Measurements from ENCODE around the gene CCDC7.
A peak's percentile ranks its signal among the peaks of the same experiment; 100 is the strongest.
"Not testable (repeated sequence)": the region's sequence is repeated elsewhere in the genome, so short reads cannot be mapped to it uniquely, and the experiment has no call there.

CCDC7 gene

GRCh38 chr10:32445740-32446535, at the start of gene CCDC7:
CCDC7 (plus strand) TSS chr10:32446140; CDS start chr10:32451643, 5,503 bp downstream.
- peak; percentile 86 for DNase-seq (ENCODE audit: low read depth)

GRCh38 chr10:32397163-32397562, 48.8 kb upstream of the CCDC7 start:
- DNase-seq (ENCODE audit: low read depth) = not testable (repeated sequence)

- DNase-seq (ENCODE audit: low read depth) = not testable (repeated sequence)
Measured at GRCh38 chr10:32399720-32400119, 46.2 kb upstream of the CCDC7 start.

- DNase-seq (ENCODE audit: low read depth) = no peak
Measured at GRCh38 chr10:32400961-32401360, 45.0 kb upstream of the CCDC7 start.

- DNase-seq (ENCODE audit: low read depth) = no peak
Measured at GRCh38 chr10:32402499-32402898, 43.4 kb upstream of the CCDC7 start.

- DNase-seq (ENCODE audit: low read depth) = no peak
Measured at GRCh38 chr10:32403091-32403490, 42.8 kb upstream of the CCDC7 start.

DNA sequence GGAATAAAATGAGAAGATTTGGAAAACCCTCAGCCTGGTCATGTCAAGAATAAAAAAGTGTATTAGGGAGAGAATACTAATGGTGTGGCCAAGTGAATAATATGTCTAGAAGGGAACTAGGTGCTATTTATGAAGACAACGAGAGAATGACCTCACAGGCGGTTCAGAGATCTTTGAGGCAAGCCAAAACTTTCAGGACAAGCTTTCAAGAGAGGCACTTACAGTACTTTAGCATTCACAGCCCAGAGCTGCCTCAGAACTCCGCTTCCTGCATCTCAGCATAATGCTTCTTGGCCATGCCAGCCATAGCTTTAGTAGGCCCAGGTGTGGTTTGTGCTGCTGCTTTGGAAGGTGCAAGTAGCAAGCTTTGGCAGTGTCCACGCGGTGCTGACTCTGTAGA, 37.2 kb upstream of the CCDC7 start:
- DNase-seq (ENCODE audit: low read depth) = no peak

DNA sequence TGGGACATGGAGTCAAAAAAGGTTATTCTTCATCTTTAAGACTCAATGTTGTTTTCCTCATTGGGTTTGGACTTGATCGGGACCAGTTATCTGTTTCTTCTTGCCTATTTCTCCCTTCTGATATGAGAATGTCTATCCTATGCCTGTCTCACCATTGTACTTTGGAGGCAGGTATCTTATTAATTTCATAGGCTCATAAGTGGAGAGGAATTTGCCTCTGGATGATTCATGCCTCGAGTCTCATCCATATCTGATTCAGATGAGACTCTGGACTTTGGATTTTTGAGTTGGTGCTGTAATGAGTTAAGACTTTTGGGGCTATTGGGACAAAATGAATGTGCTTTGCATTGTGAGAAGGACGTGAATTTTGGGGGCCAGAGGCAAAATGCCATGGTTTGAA, 36.2 kb upstream of the CCDC7 start:
- DNase-seq (ENCODE audit: low read depth) = no peak

DNA sequence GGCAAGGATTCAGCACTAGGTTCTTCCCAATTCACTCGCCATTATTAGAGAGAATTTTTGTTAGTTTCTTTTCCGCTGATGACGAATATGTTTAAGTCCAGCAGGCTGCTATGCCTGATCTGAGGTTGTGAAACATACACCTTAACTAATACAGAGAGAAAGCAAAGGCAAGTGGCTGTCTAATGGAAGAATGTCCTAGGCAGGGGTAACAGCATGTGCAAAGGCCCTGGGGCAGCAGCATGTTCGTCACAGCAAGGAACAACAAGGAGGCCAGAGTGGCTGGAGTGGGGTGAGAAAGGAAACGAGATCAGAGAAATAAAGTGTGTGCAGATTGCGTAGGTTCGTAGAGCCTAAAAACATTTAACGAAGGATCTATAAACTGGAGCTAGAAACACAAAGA, 35.4 kb upstream of the CCDC7 start:
- DNase-seq (ENCODE audit: low read depth) = no peak

- DNase-seq (ENCODE audit: low read depth) = no peak
Measured at GRCh38 chr10:32411797-32412498, 34.0 kb upstream of the CCDC7 start.

GRCh38 chr10:32412499-32412853, 33.5 kb upstream of the CCDC7 start:
- no peak for DNase-seq (ENCODE audit: low read depth)

GRCh38 chr10:32413513-32413912, 32.4 kb upstream of the CCDC7 start:
- DNase-seq (ENCODE audit: low read depth) = peak; percentile 49

DNA sequence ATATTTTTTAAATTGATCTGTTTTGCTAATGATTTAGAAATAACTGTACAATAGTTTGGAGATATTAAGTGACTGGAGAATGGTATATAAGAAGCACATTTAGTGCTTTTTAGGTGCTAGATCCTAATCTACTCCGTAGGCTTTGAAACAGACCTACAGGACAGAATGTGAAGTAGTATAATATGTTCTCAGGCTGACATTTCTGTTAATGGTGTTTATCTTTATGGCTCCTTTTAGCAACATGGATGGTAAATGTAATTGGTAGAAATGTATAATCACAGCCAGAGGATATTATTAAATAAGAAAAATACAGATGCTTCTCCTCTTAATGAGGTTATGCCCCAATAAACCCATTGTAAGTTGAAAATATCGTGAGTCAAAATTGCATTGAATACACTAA, 30.6 kb upstream of the CCDC7 start:
- DNase-seq (ENCODE audit: low read depth) = no peak

DNA sequence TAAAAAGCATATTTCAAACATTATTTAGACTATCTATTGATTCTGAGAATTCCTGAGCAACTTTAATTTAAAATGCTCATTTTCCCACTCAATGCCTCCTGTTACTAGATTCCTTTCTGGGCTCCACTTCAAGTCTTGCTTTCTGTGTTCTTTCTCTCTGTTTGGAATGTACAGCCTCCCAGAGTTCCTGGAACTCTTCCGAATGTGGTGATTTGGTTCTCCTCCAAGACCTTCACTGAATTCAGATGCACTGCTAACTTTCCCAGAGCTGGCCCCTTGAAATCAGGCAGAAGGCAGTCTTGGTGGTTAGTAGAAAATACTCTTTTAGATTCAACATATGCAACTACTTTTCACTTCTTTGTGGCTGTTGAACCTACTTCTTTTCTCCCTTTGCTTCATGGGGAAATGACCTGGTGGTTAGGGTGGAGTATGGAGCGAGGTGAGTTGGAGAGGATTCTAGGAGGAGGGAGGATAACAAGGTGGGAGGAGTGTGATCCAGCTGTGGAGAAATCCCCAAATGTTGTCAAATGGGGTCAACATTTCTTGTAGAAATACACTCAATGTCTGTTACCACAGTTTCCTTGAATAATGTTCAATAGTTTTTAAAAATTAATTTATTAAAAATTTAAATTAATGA, 27.9 kb upstream of the CCDC7 start:
- no peak for DNase-seq (ENCODE audit: low read depth)

DNA sequence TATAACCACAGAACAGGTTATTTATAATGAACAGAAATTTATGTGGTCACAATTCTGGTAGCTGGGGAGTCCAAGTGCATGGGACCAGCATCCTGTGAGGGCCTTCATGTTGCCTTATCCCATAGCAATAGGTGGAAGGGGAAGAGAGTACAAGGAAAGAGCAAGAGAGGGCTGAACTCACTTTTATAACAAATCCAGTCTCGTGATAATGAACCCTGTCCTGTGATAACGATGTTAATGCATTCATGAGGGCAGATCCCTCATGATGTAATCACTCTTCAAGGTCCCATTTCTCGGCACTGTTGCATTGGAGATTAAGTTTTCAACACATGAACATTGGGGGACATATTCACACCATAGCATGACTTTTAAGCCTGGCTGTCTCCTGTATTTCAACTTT, 27.4 kb upstream of the CCDC7 start:
- no peak for DNase-seq (ENCODE audit: low read depth)

DNA sequence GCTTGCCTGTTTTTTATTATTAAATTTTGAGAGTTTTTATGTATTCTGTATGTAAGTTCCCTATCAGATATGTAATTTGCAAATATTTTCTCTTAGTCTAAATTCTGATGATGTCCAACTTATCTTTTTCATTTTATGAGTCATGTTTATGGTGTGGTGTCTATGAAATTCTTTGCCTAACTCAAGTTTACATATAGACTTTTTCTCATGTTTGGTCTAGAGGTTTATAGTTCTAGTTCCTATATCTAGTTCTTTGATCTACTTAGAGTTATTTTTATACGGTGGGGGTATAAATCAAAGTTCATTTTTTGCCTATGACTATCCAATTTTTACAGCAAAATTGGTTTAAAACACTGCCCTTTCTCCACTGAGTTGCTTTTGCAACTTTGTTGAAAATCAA, 26.3 kb upstream of the CCDC7 start:
- no peak for DNase-seq (ENCODE audit: low read depth)

GRCh38 chr10:32426186-32426585, 19.8 kb upstream of the CCDC7 start:
- DNase-seq (ENCODE audit: low read depth) = no peak

DNA sequence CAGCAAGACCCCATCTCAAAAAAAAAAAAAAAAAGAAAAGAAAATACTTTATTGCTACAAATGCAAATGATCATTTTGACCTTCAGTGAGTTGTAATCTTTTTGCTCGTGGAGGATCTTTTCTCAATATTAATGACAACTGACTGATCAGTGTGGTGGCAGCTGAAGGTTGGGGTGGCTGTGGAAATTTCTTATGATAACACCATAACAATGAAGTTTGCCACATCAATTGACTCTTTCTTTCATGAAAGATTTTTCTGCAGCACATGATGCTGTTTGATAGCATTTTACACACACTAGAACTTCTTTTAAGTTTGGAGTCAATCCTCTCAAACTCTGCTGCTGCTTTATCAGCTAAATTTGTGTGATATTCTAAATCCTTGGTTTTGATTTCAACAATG, 12.4 kb upstream of the CCDC7 start:
- DNase-seq (ENCODE audit: low read depth) = no peak

DNA sequence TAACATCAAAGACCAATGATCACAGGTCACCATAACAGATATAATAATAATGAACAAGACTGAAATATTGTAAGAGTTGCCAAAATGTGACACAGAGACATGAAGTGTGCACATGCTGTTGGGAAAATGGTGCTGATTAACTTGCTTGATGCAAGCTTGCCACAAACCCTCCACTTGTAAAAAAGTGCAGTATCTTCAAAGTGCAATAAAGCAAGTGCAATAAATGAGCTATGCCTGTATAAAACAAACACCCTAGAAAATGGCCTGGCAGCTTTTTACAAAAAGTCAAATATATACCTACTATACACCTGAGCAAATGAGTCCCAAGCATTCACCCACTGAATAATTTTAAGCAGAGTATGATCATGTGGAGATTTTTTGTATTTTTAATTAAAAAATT, 9.7 kb upstream of the CCDC7 start:
- no peak for DNase-seq (ENCODE audit: low read depth)

- no peak for DNase-seq (ENCODE audit: low read depth)
Measured at GRCh38 chr10:32437334-32437733, 8.6 kb upstream of the CCDC7 start.

- no peak for DNase-seq (ENCODE audit: low read depth)
Measured at GRCh38 chr10:32445036-32445435, 904 bp upstream of the CCDC7 start.

DNA sequence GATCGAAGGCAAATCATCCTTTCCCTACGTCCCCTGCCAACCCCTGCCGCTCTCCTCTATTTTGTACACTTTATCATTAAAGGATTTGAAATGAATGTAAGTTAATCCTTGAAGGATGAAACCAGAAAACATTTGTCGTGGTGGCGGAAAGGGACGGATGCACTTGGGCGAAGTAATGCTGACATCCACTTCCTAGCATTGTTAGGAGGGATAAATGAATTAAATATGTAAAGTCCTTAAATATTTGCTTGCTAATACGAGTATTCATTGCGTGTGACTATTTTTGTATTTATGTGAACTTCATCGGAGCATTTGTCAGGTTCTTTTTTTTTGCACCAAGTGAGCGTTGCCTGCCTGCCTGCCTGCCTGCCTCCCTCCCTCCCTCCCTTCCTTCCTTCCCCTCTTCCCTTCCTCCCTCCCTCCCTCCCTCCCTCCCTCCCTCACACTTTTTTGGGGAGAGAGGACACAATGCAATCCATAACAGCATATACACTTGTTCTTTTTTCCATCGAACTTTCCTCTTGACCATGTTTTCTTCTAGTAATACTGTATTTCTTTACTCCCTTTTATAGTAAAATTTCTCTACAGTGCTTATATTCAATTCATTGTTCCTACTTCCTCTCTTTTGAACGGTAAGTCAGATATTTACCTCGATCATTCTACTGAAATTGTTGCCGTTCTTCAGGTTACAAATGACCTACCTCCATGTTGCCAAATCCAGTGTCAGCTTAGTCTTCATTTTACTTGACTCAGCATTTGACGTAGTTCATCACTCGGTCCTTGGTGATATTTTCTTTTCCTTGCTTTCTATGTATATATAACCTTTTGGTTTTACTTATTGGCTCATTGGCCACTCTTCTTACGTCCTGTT, 831 bp downstream of the CCDC7 start:
- no peak for DNase-seq (ENCODE audit: low read depth)

All from activated T-cell treated with anti-CD3 and anti-CD28 coated beads for 48 hours (primary cell).